C4-2B (cell line): ENCODE data around the gene BABAM2.
A peak's percentile ranks its signal among the peaks of the same experiment; 100 is the strongest.

Experiments
- H3K27ac ChIP-seq: fragments of 450-650 bp; 2 replicates; pipeline ENCODE4 v1.5.1; 2017
- ZFX ChIP-seq: fragments of 450-650 bp; IDR thresholded peaks from 2 replicates; pipeline ENCODE4 v1.6.1; 2017
- TF ChIP-seq, protein P1 (sequence below): fragments of 450-650 bp; conservative IDR thresholded peaks from 2 replicates; pipeline ENCODE4 v1.5.1; 2017; ENCODE audit warnings: mild to moderate bottlenecking

The BABAM2 gene

GRCh38 chr2:28343184-28343942 is 452.8 kb downstream of the BABAM2 start:
- H3K27ac ChIP-seq = peak overlapping the region; percentile 96
- TF ChIP-seq ZFX = no peak
- TF ChIP-seq, protein P1, sequence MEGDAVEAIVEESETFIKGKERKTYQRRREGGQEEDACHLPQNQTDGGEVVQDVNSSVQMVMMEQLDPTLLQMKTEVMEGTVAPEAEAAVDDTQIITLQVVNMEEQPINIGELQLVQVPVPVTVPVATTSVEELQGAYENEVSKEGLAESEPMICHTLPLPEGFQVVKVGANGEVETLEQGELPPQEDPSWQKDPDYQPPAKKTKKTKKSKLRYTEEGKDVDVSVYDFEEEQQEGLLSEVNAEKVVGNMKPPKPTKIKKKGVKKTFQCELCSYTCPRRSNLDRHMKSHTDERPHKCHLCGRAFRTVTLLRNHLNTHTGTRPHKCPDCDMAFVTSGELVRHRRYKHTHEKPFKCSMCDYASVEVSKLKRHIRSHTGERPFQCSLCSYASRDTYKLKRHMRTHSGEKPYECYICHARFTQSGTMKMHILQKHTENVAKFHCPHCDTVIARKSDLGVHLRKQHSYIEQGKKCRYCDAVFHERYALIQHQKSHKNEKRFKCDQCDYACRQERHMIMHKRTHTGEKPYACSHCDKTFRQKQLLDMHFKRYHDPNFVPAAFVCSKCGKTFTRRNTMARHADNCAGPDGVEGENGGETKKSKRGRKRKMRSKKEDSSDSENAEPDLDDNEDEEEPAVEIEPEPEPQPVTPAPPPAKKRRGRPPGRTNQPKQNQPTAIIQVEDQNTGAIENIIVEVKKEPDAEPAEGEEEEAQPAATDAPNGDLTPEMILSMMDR = no peak

DNA sequence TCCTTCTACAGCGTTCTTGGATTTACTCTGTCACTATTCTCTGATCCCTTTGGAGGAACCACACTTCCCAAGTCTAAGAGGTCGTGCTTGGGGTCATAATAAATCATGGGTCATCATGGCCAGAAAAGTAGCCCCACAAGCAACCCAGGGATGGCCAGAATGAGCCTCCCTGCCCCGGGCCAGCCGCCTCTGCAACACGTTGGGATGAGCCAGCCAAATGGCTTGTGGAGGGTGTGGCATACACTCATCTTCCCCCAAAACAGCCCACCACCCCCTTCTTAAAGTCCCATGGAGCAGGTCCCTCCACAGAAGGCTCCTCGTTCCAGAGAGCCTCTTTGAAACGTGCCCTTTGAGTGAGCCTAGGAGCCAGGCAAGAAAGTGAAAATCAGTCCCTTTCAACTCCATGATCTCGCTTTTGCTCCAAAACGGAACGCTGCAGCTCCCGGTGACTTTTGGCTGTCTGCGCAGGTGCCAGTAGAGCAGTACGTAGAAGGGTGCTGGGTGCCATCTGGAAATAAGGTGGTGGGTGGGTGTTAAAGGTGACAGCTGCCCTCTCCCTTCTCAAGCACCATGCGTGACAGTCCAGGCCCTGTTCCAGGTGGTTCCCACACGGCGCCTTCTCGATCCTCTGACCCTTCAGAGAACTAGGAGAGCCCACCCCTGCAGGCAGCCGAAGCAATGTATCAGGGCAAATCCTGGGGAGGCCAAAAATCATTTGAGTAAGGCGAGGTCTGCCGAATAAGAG is 453.6 kb downstream of the BABAM2 start:
- TF ChIP-seq ZFX = no peak
- TF ChIP-seq, protein P1 = no peak
- H3K27ac ChIP-seq = peak overlapping the region; percentile 44

DNA sequence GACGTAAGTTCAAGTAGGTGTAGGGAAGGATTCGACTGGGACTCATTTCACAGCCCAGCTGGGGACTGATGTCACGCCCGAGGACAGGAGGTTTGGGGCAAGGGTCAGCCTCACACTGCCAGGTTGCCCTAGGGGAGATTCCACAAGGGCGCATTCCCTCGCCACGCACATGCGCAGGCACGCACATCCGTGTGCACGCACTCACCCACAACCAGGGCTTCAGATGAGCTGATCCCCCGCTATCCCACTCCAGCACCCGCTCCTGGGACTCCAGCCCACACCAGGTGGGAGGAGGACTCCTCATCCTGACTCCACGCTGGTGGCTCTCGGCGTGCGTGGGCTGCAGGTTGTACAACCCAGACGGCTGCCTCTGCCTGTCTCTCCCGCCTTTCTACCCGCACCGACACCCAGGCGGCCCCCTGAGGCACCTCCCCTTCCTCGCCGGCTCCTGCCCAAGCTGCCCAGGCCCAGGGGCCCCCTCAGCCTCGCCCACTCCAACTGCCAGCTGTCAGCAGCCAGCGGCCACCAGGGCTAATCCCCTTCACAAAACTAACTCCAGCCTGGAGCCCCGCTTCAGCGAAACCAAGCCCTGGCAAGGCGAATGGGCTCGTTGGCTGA is 454.3 kb downstream of the BABAM2 start:
- TF ChIP-seq, protein P1 = no peak
- no peak for TF ChIP-seq ZFX
- H3K27ac ChIP-seq = peak overlapping the region; percentile 44

DNA sequence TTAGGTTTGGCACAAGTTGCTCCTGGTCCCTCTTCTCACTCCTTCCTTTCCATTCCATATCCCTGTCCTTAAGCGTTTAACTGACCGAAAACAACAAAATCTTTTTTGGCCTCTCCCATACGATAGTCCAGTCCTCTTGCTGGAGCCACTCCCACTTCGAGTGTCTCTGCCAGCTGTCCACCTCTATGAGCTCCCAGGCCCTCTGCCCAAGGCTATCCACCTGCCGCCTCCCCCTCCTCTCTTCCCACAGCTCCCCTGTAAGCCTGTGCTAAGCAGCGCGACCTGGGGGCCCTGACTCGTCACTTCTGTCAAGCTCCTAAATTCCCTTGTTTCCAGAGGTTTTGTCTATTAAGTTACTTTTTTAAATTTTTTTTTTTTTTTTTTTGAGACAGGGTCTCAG is 455.1 kb downstream of the BABAM2 start:
- H3K27ac ChIP-seq = no peak overlapping the region
- no peak for TF ChIP-seq ZFX
- TF ChIP-seq, protein P1 = no peak

DNA sequence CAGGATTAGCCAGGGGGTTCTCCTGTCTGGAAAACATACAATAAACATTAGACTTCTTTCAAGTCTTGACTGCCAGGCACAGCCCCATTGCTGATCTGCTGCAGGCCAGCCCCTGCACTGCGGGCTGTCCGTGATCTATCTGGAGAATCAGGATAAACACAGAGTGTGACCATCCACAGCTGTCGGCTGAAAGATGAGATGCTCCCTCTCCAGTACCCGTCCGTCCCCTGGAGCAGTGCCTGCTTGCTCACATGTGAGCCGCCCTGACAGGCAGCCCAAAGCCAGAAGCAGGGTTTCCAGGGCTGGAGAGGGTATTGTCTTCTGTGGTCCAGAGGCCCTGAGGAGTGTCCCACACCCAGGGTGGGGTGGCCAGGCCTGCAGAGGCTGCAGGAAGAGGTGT is 456.1 kb downstream of the BABAM2 start:
- TF ChIP-seq, protein P1 = no peak
- no peak for TF ChIP-seq ZFX
- H3K27ac ChIP-seq = no peak overlapping the region

- TF ChIP-seq, protein P1 = no peak
- no peak for TF ChIP-seq ZFX
- H3K27ac ChIP-seq = no peak overlapping the region
Measured at GRCh38 chr2:28347193-28347592, 456.7 kb downstream of the BABAM2 start.

- TF ChIP-seq ZFX = no peak
- TF ChIP-seq, protein P1 = no peak
- no peak overlapping the region for H3K27ac ChIP-seq
Measured at GRCh38 chr2:28347596-28347995, 457.1 kb downstream of the BABAM2 start.
